ENCODE results near the gene TRMT2A. TPM values are rescaled to one million over a fixed set of nuclear protein-coding genes. Genes with fewer than 3 reads are reported as not detected.

TRMT2A gene
- total RNA-seq, 1 experiment from 2014 or later, result 68.1 TPM

DNA sequence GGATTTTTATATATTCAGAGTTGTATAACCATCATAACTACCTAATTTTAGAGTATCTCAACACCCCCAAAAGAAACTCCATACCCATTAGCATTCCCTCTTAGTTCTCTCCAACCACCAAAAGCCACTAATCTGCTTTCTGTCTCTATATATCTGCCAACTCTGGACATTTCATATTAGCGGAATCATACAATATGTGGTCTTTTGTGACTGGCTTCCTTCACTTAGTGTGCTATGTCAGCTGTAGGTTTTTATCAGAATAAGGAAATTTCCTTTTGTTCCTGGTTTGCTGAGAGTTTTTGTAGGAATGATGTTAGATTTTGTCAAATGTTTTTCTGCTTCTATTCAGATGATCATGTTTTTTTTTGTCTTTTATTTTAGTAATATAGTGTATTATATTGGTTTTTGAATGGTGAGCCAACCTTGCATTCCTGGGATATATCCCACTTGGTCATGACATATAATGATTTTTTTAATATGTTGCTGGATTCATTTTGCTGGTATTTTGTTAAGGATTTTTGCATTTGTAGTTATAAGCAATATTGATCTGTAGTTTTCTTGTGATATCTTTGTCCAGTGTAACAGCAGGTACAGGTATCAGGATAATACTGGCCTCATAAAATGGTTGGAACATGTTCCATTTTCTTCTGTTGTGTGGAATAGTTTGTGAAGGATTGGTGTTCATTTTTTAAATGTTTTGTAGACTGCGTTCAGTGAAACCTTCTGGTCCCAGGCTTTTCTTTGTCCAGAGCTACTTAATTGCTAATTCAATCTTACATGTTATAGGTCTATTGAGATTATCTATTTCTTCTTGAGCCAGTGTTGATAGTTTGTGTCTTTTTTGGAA lies 20.2 kb downstream of the TRMT2A start:
- no peak for DNase-seq (ENCODE audit: low spot score)
- BruUV-seq (replicated peaks), result no TSS peak
- Histone ChIP-seq H3K27ac (ENCODE audit: low read depth, low read length, poor library complexity, severe bottlenecking) (no peak overlapping the region), H3K27me3 (replicated peaks; ENCODE audit: insufficient read depth, low read depth, low read length, poor library complexity) (no peaks in the 10 kb centered on the region), H3K4me1 (ENCODE audit: insufficient read depth, low read length, poor library complexity, severe bottlenecking) (no peaks in the 10 kb centered on the region), H3K4me3 (ENCODE audit: low read depth, low read length, poor library complexity, severe bottlenecking) (no peak overlapping the region), H3K36me3 (ENCODE audit: insufficient read depth, low read length, poor library complexity, severe bottlenecking) (peaks cover 97% of the 10 kb centered on the region), H3K9me3 (ENCODE audit: low read depth, low read length, poor library complexity, severe bottlenecking) (no peaks in the 10 kb centered on the region)
- intact Hi-C loops (cut with micrococcal nuclease; ENCODE audit: unreplicated experiment), result no loop called here
- ChIA-PET POLR2A (ENCODE audit: low non-redundant PET) (no interaction called here), CTCF (interaction anchor here (0.7 kb wide), 1 partner anchor 552 kb away, joined by 3 read pairs; no protein-coding TSS in a partner anchor)
- TF ChIP-seq, protein P1, sequence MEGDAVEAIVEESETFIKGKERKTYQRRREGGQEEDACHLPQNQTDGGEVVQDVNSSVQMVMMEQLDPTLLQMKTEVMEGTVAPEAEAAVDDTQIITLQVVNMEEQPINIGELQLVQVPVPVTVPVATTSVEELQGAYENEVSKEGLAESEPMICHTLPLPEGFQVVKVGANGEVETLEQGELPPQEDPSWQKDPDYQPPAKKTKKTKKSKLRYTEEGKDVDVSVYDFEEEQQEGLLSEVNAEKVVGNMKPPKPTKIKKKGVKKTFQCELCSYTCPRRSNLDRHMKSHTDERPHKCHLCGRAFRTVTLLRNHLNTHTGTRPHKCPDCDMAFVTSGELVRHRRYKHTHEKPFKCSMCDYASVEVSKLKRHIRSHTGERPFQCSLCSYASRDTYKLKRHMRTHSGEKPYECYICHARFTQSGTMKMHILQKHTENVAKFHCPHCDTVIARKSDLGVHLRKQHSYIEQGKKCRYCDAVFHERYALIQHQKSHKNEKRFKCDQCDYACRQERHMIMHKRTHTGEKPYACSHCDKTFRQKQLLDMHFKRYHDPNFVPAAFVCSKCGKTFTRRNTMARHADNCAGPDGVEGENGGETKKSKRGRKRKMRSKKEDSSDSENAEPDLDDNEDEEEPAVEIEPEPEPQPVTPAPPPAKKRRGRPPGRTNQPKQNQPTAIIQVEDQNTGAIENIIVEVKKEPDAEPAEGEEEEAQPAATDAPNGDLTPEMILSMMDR (conservative IDR thresholded peaks at IDR 0.05; ENCODE audit: low read depth, low read length), result no peak
- TF ChIP-seq EZH2 (IDR thresholded peaks at IDR 0.05; ENCODE audit: borderline replicate concordance, low read depth, low read length, poor library complexity, severe bottlenecking), result no peak

DNA sequence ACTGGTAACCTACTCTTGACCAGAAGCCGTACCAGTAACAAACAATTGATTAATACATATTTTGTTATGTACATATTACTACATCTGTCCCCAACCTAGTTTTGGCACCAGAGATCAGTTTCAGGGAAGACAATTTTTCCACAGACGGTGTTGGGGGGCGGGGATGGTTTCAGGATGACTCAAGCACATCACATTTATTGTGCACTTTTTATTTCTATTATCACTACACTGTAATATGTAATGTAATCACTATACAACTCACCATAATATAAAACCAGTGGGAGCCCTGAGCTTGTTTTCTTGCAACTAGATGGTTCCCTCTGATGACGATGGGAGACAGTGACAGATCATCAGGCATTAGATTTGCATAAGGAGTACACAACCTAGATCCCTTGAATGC lies 21.5 kb downstream of the TRMT2A start:
- Histone ChIP-seq H3K4me1 (ENCODE audit: insufficient read depth, low read length, poor library complexity, severe bottlenecking) (no peaks in the 10 kb centered on the region), H3K36me3 (ENCODE audit: insufficient read depth, low read length, poor library complexity, severe bottlenecking) (peaks cover 97% of the 10 kb centered on the region), H3K27me3 (replicated peaks; ENCODE audit: insufficient read depth, low read depth, low read length, poor library complexity) (no peaks in the 10 kb centered on the region), H3K9me3 (ENCODE audit: low read depth, low read length, poor library complexity, severe bottlenecking) (no peaks in the 10 kb centered on the region), H3K4me3 (ENCODE audit: low read depth, low read length, poor library complexity, severe bottlenecking) (no peak overlapping the region), H3K27ac (ENCODE audit: low read depth, low read length, poor library complexity, severe bottlenecking) (no peak overlapping the region)
- BruUV-seq (replicated peaks), result no TSS peak
- no peak for DNase-seq (ENCODE audit: low spot score)
- intact Hi-C loops (cut with micrococcal nuclease; ENCODE audit: unreplicated experiment), result no loop called here
- POLR2A ChIA-PET (ENCODE audit: low non-redundant PET), result no interaction called here
- CTCF ChIA-PET, result no interaction called here
- TF ChIP-seq, protein P1 (conservative IDR thresholded peaks at IDR 0.05; ENCODE audit: low read depth, low read length), result no peak
- no peak for TF ChIP-seq EZH2 (IDR thresholded peaks at IDR 0.05; ENCODE audit: borderline replicate concordance, low read depth, low read length, poor library complexity, severe bottlenecking)

DNA sequence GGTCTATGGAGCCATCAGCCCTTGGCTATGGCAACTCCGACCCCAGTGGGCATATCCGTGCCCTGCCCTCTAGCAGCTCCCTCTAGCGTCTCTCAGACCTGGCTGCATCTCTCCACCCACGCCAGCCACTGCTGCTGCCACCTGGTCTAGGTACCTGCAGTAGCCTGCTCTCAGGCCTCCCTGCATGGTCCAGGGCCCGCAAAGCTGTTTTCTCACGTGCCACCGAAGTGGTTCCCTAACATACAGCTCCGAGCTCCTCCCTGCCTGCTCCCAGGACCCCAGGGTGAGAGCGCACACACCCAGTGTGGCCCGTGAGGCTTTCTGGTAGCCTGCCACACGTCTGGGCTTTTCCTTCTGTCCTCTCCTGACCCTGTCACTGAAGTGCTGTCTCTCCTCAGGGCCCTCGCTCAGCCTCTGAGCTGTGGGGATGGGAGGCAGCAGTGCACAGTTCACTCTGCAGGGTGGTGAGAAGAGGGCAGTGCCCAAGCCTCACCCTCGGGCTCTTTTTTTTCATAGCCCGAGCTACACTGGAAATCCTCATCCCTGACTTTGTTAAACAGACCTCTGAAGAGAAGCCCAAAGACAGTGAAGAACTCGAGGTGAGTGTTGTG lies 22.7 kb downstream of the TRMT2A start:
- ChIA-PET POLR2A (ENCODE audit: low non-redundant PET) (no interaction called here), CTCF (no interaction called here)
- H3K27ac ChIP-seq (ENCODE audit: low read depth, low read length, poor library complexity, severe bottlenecking), result no peak overlapping the region
- H3K9me3 ChIP-seq (ENCODE audit: low read depth, low read length, poor library complexity, severe bottlenecking), result no peaks in the 10 kb centered on the region
- no peak for TF ChIP-seq EZH2 (IDR thresholded peaks at IDR 0.05; ENCODE audit: borderline replicate concordance, low read depth, low read length, poor library complexity, severe bottlenecking)
- TF ChIP-seq, protein P1 (conservative IDR thresholded peaks at IDR 0.05; ENCODE audit: low read depth, low read length), result no peak
- no TSS peak for BruUV-seq (replicated peaks)
- intact Hi-C loops (cut with micrococcal nuclease; ENCODE audit: unreplicated experiment), result no loop called here
- no peak overlapping the region for H3K4me3 ChIP-seq (ENCODE audit: low read depth, low read length, poor library complexity, severe bottlenecking)
- no peaks in the 10 kb centered on the region for H3K4me1 ChIP-seq (ENCODE audit: insufficient read depth, low read length, poor library complexity, severe bottlenecking)
- peaks cover 99% of the 10 kb centered on the region for H3K36me3 ChIP-seq (ENCODE audit: insufficient read depth, low read length, poor library complexity, severe bottlenecking)
- no peak for DNase-seq (ENCODE audit: low spot score)
- no peaks in the 10 kb centered on the region for H3K27me3 ChIP-seq (replicated peaks; ENCODE audit: insufficient read depth, low read depth, low read length, poor library complexity)
